Measurements from ENCODE around the gene PCGF5.

Gene PCGF5

DNA sequence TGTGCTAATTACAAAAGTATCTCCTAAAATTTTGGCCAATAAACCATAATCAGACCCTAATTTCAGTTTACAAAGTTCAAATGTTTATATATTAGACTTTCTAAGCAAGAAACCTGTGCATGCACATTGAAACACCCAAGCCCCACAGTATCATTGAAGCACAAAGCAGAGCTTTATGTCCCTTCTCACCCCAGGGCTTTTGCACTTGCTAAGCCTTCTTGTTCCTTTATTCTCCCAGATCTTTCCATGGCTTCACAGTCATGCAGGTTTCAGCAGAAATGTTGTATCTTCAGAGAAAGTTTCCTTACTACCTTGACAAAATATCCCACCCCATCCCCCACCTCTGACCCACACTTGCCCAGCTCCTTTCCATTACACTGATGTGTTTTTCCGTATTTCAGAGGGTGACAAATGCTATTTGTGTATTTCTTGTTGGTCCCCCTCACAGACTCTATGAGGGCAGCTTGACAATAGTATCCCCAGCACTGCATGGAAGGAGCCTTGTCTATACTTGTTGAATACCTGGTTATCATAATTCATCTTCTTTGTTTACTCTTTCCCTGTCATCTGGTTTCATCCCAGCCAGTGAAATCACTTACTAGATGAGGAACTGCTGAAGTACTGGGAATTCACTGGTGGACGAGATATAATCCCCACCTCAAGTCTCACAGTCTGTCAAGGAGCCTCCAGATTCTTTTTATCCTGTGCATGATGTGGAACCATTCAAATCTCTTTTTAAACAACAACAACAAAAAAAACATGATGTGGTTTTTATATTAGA is 24.0 kb upstream of the PCGF5 start:
- CTCF ChIA-PET: interaction anchor here (1.0 to 1.3 kb wide), 2 partner anchors 11 to 285 kb away, joined by 3 to 4 read pairs; no protein-coding TSS in a partner anchor
- H3K4me3 ChIP-seq (ENCODE audit: low read depth, low read length): no peak overlapping the region
- POLR2A ChIA-PET: no interaction called here
- TF ChIP-seq, protein P1, sequence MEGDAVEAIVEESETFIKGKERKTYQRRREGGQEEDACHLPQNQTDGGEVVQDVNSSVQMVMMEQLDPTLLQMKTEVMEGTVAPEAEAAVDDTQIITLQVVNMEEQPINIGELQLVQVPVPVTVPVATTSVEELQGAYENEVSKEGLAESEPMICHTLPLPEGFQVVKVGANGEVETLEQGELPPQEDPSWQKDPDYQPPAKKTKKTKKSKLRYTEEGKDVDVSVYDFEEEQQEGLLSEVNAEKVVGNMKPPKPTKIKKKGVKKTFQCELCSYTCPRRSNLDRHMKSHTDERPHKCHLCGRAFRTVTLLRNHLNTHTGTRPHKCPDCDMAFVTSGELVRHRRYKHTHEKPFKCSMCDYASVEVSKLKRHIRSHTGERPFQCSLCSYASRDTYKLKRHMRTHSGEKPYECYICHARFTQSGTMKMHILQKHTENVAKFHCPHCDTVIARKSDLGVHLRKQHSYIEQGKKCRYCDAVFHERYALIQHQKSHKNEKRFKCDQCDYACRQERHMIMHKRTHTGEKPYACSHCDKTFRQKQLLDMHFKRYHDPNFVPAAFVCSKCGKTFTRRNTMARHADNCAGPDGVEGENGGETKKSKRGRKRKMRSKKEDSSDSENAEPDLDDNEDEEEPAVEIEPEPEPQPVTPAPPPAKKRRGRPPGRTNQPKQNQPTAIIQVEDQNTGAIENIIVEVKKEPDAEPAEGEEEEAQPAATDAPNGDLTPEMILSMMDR (IDR thresholded peaks at IDR 0.05; ENCODE audit: insufficient read depth, low read length, missing control alignments): no peak
- DNase-seq (ENCODE audit: low read depth, low spot score): no peak

DNA sequence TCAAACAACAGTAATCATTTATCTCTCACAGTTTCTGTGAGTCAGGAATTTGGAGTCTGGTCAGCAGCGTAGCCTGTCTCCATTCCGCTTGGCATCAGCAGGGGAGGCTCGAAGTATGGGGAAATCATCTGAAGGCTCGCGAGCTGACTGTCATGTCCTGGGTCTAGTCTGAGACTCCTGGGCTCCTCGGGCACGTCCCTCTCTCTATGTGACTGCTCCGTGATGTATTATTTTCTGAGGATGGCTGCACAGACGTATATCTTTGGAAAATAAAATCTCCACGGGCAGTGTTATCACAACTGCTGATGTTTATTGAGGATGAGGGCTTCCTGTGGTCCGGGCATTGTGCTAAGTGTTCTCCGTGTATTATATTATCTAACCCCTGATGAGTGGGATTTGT is 23.3 kb upstream of the PCGF5 start:
- POLR2A ChIA-PET: no interaction called here
- TF ChIP-seq, protein P1 (IDR thresholded peaks at IDR 0.05; ENCODE audit: insufficient read depth, low read length, missing control alignments): no peak
- CTCF ChIA-PET: interaction anchor here (1.0 kb wide), 1 partner anchor 12 kb away, joined by 4 read pairs; no protein-coding TSS in a partner anchor
- no peak for DNase-seq (ENCODE audit: low read depth, low spot score)
- H3K4me3 ChIP-seq (ENCODE audit: low read depth, low read length): no peak overlapping the region

DNA sequence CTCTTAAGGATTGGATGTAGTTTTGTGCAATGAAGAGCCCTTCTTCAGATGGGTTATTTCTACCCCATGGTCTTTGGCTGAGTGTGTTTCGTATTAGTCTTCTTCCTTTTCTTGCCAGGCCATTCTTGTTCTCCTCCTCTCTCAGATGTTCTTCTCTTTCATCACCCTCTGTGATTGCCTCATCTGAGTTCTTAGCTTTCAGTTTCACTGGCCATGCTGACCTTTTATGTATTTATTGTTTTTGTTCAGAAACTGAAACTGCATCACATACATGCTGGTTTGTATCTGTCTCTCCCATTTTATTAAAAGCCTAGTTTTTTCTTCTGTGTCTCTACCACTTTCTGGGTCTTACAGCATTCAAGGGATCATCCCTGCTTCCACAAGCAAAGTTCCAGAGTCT is 21.7 kb upstream of the PCGF5 start:
- TF ChIP-seq, protein P1 (IDR thresholded peaks at IDR 0.05; ENCODE audit: insufficient read depth, low read length, missing control alignments): no peak
- ChIA-PET POLR2A (no interaction called here), CTCF (no interaction called here)
- H3K4me3 ChIP-seq (ENCODE audit: low read depth, low read length): no peak overlapping the region
- no peak for DNase-seq (ENCODE audit: low read depth, low spot score)

DNA sequence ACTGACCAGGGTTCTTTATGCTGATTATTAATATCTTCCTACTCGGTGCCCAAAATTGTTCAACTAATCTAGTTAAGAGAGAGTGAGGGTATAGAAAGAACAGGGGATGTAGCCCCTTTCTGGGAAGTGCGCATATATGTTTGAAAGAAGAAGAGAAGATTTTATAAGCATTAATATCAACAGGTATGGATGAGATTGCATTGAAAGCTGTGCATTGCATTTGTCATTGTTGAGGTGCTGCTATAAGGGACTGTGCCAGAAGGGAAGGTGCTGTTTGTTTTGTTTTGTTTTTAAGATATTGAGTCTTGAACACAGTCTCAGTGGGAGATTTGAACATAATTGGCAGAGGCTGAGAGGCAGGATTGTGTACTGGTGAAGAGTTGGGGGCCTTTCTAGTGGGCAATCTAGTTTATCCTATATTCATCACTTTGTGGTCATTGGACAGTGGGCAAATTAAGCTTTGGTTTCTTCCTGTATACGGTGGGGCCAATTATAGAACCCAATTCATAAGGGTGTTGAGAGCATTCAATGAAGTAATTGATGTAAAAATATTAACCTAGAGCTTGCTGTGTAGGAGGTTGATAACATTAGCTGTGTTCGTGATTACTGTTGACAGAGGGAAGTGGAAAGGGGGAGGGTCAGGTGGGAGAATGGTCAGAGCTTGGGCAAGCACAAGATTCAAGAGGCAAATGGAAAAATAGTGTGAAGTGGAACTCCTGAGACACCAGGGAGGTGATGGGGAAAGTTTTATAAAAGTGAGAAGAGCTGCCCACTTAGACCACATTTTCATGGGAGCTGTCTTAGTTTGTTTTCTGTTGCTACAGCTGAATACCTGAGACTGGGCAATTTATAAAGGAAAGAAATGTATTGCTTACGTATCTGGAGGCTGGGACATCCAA is 19.9 kb upstream of the PCGF5 start:
- ChIA-PET POLR2A (no interaction called here), CTCF (interaction anchor here (0.7 to 1.4 kb wide), 5 partner anchors 10 to 98 kb away, joined by 3 read pairs; no protein-coding TSS in a partner anchor)
- no peak overlapping the region for H3K4me3 ChIP-seq (ENCODE audit: low read depth, low read length)
- TF ChIP-seq, protein P1 (IDR thresholded peaks at IDR 0.05; ENCODE audit: insufficient read depth, low read length, missing control alignments): no peak
- DNase-seq (ENCODE audit: low read depth, low spot score): no peak

DNA sequence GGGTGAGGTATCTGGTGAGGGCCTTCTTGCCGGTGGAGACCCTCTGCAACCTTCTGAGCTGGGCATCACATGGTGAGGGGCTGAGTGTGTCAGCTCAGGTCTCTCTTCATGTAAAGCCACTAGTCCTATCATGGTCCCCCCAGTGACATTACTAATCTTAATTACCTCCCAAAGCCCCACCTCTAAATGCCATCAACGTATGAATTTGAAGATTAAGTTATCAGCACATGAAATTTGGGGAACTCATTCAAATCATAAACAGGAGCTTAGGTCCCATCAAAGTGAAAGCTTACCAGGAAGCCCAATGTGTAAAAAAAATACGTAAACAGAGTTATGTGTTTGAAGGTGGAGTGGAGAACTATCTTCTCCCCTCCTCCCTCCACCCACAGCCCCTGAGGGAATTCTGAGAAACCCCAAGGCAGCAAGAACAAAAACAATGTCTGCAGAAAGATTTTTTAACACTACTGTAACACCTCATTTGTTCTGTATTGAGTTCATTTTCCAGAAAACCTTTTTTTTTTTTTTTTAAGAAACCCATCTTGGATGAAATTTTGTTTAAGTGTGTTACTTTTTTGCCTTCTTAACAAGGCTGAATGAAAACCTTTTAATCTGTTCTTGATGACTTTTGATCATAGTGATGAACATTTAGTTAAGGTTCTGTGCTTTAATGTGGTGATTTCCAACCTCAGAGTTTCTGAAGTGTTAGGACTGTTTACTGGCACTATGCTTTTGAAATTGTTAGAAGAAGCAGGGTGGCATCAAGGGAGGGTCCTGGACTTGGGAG is 19.1 kb upstream of the PCGF5 start:
- H3K4me3 ChIP-seq (ENCODE audit: low read depth, low read length): no peak overlapping the region
- no peak for DNase-seq (ENCODE audit: low read depth, low spot score)
- ChIA-PET CTCF (interaction anchor here (0.7 to 1.4 kb wide), 5 partner anchors 9 to 97 kb away, joined by 3 read pairs; no protein-coding TSS in a partner anchor), POLR2A (no interaction called here)
- TF ChIP-seq, protein P1 (IDR thresholded peaks at IDR 0.05; ENCODE audit: insufficient read depth, low read length, missing control alignments): no peak

Measured in AG04449 (cell line).